Adipose tissue (tissue), 3 donors: Measurements from ENCODE around the gene DTX3L. TPM values are rescaled to one million over a fixed set of nuclear protein-coding genes. Genes with fewer than 3 reads are reported as not detected.

ENCODE experiments used
- H3K27ac ChIP-seq: one replicate; pipeline ENCODE4 v1.5.1; 2013; ENCODE audit warnings: low read depth, low read length
- WGBS, 3 donors: extraction: QIAGEN DNeasy Blood & Tissue Kit; methylation state at CpG; one replicate each; pipeline ENCODE4 v1.1.7; 2013; 5-methylcytosine and 5-hydroxymethylcytosine counted together
- polyA plus RNA-seq, 3 donors: library from polyadenylated mRNA; stranded (reverse); fragments of 200-250 nt; gene quantifications; one replicate each; pipeline ENCODE4 v1.2.3, GENCODE V29; 2013
- donor health status: healthy with polysubstance abuse.
- donor health status: Bipolar disorder and iron deficiency.
- donor health status: healthy.

DTX3L gene
- polyA plus RNA-seq, 3 donors, result 9.6 to 11.8 (median 11.4) TPM

GRCh38 chr3:122589297-122589696, 25.2 kb downstream of the DTX3L start:
- 48 to 75% (median 55%) methylated on average over 5 of the region's 5 CpGs for WGBS, 3 donors
- H3K27ac ChIP-seq, result no peak overlapping the region

GRCh38 chr3:122590610-122591009, 26.5 kb downstream of the DTX3L start:
- 95 to 97% (median 97%) methylated on average over 2 of the region's 2 CpGs for WGBS, 3 donors
- no peak overlapping the region for H3K27ac ChIP-seq

- no peak overlapping the region for H3K27ac ChIP-seq
Measured at GRCh38 chr3:122594025-122594424, 29.9 kb downstream of the DTX3L start.

- no peak overlapping the region for H3K27ac ChIP-seq
- 83 to 91% (median 85%) methylated on average over 3 of the region's 3 CpGs for WGBS, 3 donors
Measured at GRCh38 chr3:122598151-122598550, 34.0 kb downstream of the DTX3L start.

GRCh38 chr3:122598556-122598955, 34.4 kb downstream of the DTX3L start:
- H3K27ac ChIP-seq, result no peak overlapping the region
- 67 to 91% (median 70%) methylated on average over 4 of the region's 4 CpGs for WGBS, 3 donors

DNA sequence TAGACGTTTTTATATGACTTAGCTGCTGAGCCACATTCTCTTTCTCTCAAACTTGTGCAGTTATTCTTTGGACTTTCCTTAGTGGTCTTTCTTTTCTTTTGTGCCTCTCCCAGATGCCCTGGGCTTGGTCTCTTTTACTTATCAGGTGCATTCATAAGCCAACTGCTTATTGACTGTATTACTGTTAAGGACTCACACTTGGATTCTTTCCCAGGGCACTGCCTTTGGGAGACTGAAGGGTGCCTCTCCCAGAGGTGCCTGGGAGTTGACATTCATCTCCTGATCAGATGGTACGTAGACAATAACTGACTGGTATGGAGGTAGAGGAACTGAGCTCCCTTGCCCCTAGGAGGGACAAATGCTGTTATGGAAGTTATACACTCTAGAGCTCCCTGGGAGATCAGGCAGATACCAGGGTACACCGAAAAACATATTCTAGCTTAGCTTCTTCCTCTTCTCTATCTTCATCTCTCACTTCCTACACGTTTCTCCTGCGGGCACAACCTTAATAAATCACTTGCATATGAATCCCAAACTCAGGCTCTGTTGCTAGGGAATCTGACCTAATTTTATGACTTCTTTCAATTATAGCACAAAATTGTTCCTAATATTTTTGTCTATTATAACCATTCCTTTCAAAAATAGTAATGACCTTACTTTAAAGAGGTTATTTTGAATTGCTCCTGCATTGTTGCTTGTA, 38.0 kb downstream of the DTX3L start:
- WGBS, 3 donors, result 56 to 64% (median 58%) methylated on average over 5 of the region's 5 CpGs
- H3K27ac ChIP-seq, result no peak overlapping the region

GRCh38 chr3:122603056-122603455, 38.9 kb downstream of the DTX3L start:
- no peak overlapping the region for H3K27ac ChIP-seq
- 85 to 88% (median 86%) methylated on average over 2 of the region's 2 CpGs for WGBS, 3 donors

DNA sequence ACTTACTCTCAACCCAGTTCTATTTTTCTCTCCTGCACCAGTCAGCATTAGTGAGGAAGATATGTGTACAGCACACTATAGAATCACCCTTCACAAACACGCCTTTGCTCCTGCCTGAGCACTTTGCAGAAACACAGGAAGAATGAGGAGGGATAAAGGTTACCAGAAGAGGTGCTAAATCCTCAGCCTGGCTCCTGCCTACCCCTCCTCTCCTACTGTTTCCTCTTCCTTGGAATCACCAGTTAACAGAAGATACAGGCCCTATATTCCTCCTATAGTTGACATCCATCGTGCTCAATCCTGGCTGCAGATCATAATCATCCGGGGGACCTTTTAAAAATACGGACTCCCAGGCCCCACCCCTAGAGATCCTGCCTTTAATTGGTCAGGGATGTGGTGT, 42.2 kb downstream of the DTX3L start:
- no peak overlapping the region for H3K27ac ChIP-seq

DNA sequence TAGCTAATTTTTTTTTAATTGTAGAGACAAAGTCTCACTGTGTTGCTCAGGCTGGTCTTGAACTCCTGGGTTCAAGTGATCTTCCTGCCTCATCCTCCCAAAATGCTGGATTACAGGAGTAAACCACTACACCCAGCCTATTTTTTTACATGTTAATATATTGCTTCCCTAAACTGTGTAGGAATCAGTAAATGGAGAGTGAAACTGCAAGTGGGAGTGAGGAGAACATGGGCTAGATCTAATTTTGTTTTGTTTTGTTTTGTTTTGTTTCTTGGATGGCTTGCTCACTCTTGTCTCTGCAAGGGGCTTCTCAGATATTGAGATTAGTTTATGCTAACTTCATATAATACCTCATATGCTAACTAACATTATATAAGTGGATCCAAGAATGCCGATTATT, 44.8 kb downstream of the DTX3L start:
- H3K27ac ChIP-seq, result no peak overlapping the region
- 87 to 100% (median 92%) methylated on average over 1 of the region's 1 CpG for WGBS, 3 donors

More for the DNA sequence above, 42.2 kb downstream of the DTX3L start:
- WGBS, 3 donors, result 57 to 78% (median 63%) methylated on average over 4 of the region's 4 CpGs

DNA sequence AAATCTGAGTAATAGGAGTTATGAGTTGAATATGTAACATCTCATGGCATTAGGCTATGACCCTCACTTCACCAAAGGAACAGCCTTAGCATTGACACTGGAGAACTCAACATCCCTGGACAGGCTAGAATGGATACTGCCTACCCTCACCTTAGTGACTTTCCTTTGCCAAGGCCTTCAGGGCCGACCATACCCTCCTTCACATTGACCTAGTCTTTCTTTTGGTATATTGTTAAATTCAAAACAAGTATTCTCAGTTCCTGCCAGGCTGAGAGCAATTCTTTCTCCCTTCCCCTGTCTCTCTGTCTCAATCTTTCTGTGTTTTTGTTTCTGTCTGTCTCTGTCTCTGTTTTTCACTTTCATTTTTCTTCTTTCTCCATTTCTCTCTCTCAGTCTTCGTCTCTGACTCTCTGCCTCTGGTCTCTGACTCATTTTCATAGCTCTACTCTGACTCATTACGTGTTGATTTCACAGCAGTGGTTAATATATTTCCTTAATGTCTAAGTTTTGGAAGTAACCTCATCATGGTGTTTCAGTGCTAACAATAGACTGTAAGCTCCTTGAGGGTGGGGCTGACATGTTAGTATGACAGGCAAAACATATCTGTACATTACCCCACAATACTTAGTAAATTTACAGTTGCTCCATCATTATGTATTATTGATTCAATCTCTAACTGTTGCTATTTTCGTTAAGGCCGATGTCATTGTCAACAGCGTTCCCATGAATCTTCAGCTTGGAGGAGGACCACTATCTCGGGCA, 45.8 kb downstream of the DTX3L start:
- no peak overlapping the region for H3K27ac ChIP-seq
- 82 to 83% (median 82%) methylated on average over 7 of the region's 7 CpGs for WGBS, 3 donors

DNA sequence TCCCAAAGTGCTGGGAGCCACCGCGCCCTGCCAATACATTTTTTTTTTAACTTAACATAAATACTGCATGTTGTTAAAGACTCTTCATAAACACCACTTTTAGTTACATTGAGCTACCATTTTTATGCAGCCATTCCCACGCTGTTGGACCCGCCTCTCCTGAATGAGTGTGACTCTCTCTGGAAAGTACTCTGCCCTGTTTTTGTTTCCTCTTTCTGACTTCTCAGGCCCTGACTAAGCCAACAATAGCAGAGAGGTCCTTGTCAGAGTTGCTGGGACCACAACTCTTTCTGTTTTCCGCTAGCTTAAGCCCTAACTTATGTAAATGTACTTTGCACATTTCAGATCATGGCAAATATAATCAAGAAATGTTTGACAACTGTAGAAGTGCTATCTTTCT, 48.6 kb downstream of the DTX3L start:
- H3K27ac ChIP-seq, result no peak overlapping the region
- WGBS, 3 donors, result 86 to 98% (median 95%) methylated on average over 5 of the region's 5 CpGs

DNA sequence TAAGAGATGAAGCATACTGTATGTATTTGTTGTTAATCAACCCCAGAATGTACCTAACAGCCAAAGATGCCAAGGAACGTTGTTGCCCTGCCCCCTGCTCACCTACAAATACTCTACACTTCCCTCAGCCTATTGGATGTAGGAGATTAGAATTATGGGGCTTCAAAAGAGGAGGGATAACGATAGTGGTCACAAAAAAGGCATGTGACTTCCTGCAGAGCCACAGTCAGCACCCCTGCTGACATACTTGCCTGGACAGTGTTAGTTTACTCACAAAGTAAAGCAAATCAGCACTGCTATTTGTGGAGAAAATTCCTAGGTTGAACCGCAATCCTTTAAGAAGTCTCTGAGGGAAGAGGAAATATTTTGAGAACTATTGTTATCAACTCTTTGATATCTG, 51.2 kb downstream of the DTX3L start:
- no peak overlapping the region for H3K27ac ChIP-seq
- WGBS, 3 donors, result 43 to 60% (median 52%) methylated on average over 3 of the region's 3 CpGs

DNA sequence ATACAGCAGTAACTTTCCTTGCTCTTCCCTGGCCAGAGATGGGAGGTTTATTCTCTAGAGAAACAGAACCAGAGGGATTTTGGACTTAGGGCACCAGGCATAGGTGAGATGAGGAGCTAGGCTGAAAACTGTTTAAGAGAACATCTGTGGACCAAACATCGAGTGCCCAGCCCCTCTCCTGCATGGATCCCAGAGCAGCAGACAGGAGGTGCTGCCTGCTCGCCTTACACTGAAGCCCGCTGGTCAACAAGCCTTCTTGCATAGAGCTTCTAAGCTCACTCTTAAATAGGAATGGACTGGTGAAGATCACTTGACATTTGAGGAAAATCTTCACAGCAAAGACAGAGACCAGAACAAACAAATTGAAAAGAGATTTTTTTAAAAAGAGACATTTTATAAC, 54.5 kb downstream of the DTX3L start:
- no peak overlapping the region for H3K27ac ChIP-seq
- WGBS, 3 donors, result 67 to 75% (median 70%) methylated on average over 3 of the region's 3 CpGs

GRCh38 chr3:122619040-122619439, 54.9 kb downstream of the DTX3L start:
- WGBS, 3 donors, result 46 to 60% (median 58%) methylated on average over 4 of the region's 4 CpGs
- H3K27ac ChIP-seq, result no peak overlapping the region

- WGBS, 3 donors, result 35 to 79% (median 78%) methylated on average over 4 of the region's 4 CpGs
- no peak overlapping the region for H3K27ac ChIP-seq
Measured at GRCh38 chr3:122620399-122620798, 56.3 kb downstream of the DTX3L start.

DNA sequence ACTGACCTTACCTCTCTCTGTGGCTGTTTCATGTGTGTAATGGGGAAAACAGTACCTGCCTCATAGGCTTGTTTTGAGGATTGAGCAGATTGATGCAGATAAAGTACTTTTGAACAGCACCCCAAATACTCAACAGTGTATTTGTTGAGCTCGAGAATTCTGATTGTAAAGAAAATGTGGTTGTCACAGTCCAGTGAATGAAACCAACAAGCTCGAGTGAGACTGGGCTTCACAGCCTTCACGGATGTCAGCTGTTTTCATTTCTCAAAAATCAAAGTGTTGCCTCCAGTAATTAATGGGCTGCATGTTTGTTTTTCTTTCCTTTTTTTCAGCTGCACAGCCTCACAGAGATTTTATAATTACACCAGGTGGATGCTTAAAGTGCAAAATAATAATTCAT, 57.0 kb downstream of the DTX3L start:
- 40 to 71% (median 60%) methylated on average over 3 of the region's 3 CpGs for WGBS, 3 donors
- no peak overlapping the region for H3K27ac ChIP-seq

DNA sequence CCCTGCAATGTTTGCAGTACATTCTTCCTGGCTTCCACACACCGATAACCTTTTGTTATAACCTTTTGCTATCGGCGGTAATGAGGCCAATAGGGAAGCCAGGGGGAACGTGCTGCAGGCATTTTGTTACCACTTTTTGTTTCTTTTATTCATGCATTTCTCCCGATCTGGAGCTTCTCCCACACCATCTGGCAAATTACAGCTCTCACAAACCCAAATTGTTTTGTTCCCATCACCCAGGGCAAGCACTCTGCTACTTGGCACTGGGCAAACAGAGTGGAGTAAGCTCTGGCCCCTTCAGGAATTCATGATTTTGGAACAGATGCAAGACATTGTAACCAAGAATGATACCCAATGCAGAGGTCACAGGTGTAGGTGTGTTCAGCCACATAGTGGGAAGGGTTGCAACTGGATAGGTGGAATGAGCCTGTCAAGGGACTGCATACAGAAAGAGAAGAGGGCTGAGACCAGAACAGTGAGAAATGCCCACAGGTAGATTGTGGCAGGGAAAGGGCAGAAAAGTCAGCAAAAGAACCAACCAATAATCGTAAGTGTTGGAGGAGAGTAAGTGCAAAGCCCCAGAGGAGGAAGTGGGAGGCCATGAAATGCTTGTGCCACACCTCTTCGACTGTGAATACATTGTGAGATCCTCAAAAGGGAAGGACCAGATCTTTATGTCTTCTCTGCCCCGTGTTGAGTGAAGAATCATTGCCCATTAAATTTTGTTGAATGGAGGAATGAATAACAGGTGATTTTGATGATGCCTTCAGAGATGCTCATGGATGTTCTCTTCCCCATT, 59.1 kb downstream of the DTX3L start:
- 80 to 84% (median 81%) methylated on average over 8 of the region's 8 CpGs for WGBS, 3 donors

More for the DNA sequence above, 59.1 kb downstream of the DTX3L start:
- no peak overlapping the region for H3K27ac ChIP-seq
